ENCODE data around the gene NELL1. TPM values are rescaled to one million over a fixed set of nuclear protein-coding genes. Genes with fewer than 3 reads are reported as not detected.

NELL1 gene
- total and polyA plus RNA-seq, 2 donors (not counting 3 experiments of a cell fraction or from before 2014, with no cell fraction given): not detected

DNA sequence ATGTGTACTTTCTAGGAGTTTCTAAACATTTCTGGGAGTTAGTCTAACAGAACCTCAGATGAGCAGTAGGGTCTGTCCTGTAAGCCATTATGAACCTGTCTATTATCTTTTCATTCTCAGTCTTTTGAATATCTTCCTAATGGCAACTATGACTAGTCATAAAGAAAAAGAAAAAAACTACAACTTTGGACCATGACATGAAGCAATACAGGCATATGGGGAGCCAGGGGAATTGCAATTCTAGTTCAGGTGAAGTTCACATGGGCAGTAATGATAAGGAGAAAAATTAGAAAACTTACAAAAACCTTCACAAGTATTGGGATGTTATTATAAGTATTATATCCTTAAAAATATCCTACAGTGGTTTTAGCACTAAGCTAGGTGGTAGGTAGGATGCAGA, 874.5 kb downstream of the NELL1 start:
- H3K9me1 ChIP-seq (replicated peaks; ENCODE audit: control insufficient read depth, extremely low read depth, insufficient read depth, low read length): no peaks in the 10 kb centered on the region
- H3K4me3 ChIP-seq (replicated peaks in 1 of 3; ENCODE audit: insufficient read depth in 1 of 3, low read depth in 1 of 3, low read length in 3 of 3): no peak overlapping the region
- H3K27ac ChIP-seq (ENCODE audit: insufficient read depth, low read depth, low read length): no peak overlapping the region
- H3K9ac ChIP-seq (replicated peaks; ENCODE audit: extremely low read depth, insufficient read depth, low read length): no peak overlapping the region
- FAIRE-seq (no peak), DNase-seq (ENCODE audit: low read depth, low spot score) (no peak)
- dilution Hi-C loops (cut with MboI; ENCODE audit: extremely low pct_ligation_motif_present, low sequenced_read_pairs): no loop called here
- BruUV-seq (replicated peaks): no TSS peak
- H3K27me3 ChIP-seq (ENCODE audit: control insufficient read depth in 2 of 2, insufficient read depth in 2 of 2, low read length in 2 of 2): no peaks in the 10 kb centered on the region
- no peak overlapping the region for H2AFZ ChIP-seq (ENCODE audit: low read depth, low read length)
- ChIA-PET CTCF (no interaction called here), POLR2A (no interaction called here)
- H3K36me3 ChIP-seq (ENCODE audit: control insufficient read depth in 2 of 2, extremely low read depth in 1 of 2, insufficient read depth in 2 of 2, low read length in 2 of 2): no peaks in the 10 kb centered on the region
- peaks cover 5% of the 10 kb centered on the region for H3K9me3 ChIP-seq (replicated peaks; ENCODE audit: control insufficient read depth, insufficient read depth, low read length)
- intact Hi-C loops (cut with micrococcal nuclease): no loop called here
- no peaks in the 10 kb centered on the region for H3K79me2 ChIP-seq (ENCODE audit: control insufficient read depth, insufficient read depth, low read length)
- TF ChIP-seq POLR2A (IDR thresholded peaks at IDR 0.05; ENCODE audit: low read depth, low read length) (no peak), FOS (IDR thresholded peaks at IDR 0.05; ENCODE audit: borderline replicate concordance, insufficient read depth, low read length) (no peak), GATA2 (IDR thresholded peaks at IDR 0.05; ENCODE audit: insufficient read depth, insufficient read length, low read depth, low read length) (no peak), MYC (IDR thresholded peaks at IDR 0.05; ENCODE audit: low read depth, low read length) (no peak), EZH2 (IDR thresholded peaks at IDR 0.05; ENCODE audit: borderline replicate concordance, low read depth, low read length, severe bottlenecking) (no peak), POLR2AphosphoS5 (IDR thresholded peaks at IDR 0.05; ENCODE audit: insufficient read depth, low read depth, low read length) (no peak), JUN (IDR thresholded peaks at IDR 0.05; ENCODE audit: borderline replicate concordance, insufficient read depth, insufficient read length, low read depth) (no peak)
- TF ChIP-seq, protein P1, sequence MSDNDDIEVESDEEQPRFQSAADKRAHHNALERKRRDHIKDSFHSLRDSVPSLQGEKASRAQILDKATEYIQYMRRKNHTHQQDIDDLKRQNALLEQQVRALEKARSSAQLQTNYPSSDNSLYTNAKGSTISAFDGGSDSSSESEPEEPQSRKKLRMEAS (IDR thresholded peaks at IDR 0.05; ENCODE audit: insufficient read depth, insufficient read length): no peak
- TF ChIP-seq, protein P2, sequence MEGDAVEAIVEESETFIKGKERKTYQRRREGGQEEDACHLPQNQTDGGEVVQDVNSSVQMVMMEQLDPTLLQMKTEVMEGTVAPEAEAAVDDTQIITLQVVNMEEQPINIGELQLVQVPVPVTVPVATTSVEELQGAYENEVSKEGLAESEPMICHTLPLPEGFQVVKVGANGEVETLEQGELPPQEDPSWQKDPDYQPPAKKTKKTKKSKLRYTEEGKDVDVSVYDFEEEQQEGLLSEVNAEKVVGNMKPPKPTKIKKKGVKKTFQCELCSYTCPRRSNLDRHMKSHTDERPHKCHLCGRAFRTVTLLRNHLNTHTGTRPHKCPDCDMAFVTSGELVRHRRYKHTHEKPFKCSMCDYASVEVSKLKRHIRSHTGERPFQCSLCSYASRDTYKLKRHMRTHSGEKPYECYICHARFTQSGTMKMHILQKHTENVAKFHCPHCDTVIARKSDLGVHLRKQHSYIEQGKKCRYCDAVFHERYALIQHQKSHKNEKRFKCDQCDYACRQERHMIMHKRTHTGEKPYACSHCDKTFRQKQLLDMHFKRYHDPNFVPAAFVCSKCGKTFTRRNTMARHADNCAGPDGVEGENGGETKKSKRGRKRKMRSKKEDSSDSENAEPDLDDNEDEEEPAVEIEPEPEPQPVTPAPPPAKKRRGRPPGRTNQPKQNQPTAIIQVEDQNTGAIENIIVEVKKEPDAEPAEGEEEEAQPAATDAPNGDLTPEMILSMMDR (IDR thresholded peaks at IDR 0.05; ENCODE audit: extremely low read depth in 1 of 2, insufficient read depth in 1 of 2, low read depth in 1 of 2, low read length in 2 of 2): no peak
- no peaks in the 10 kb centered on the region for H3K4me1 ChIP-seq (ENCODE audit: control insufficient read depth, extremely low read depth, insufficient read depth, low read length)
- no peak overlapping the region for H3K4me2 ChIP-seq (ENCODE audit: insufficient read depth, low read length)
- no peaks in the 10 kb centered on the region for H4K20me1 ChIP-seq (replicated peaks; ENCODE audit: control insufficient read depth, extremely low read depth, insufficient read depth, low read length)

Measured in endothelial cell of umbilical vein (primary cell).